PC-9 (cell line): ENCODE results near the gene GPR160. TPM values are rescaled to one million over a fixed set of nuclear protein-coding genes. Genes with fewer than 3 reads are reported as not detected.

Experiments used
- BruUV-seq: library from RNA; stranded (reverse); fragments of 400-500 nt; replicated peaks from 2 replicates; lab custom pipeline; 2021; lab: Mats Ljungman, UMichigan
- CTCF ChIA-PET: fragments of 300-600 bp; sonication (Branson Sonifier 250); formaldehyde crosslinking; loops from one replicate; lab custom pipeline; 2022; ENCODE audit warnings: antibody characterized with exemption; lab: Charles Lee
- POLR2A ChIA-PET: fragments of 300-600 bp; sonication (Branson Sonifier 250); formaldehyde crosslinking; loops from one replicate; lab custom pipeline; 2022; ENCODE audit warnings: antibody characterized with exemption; ENCODE audit not compliant: unreplicated experiment; lab: Charles Lee
- DNase-seq, 2 experiments: peaks; one replicate each; pipeline versions ENCODE4 v3.0.0 to v3.0.0-alpha.2; 2015 to 2022; ENCODE audit warnings: mixed read lengths in 1 of 2
- H2AFZ ChIP-seq: fragments of 200-600 bp; sonication (generic); 2 replicates; pipeline ENCODE4 v1.8.1; 2017; ENCODE audit warnings: antibody characterized with exemption
- H3F3A ChIP-seq: fragments of 200-600 bp; sonication (generic); 2 replicates; pipeline ENCODE4 v1.8.1; 2017; ENCODE audit warnings: antibody characterized with exemption, mild to moderate bottlenecking, low read depth; ENCODE audit not compliant: insufficient read depth
- H3K27ac ChIP-seq: fragments of 200-600 bp; sonication (generic); 2 replicates; pipeline ENCODE4 v1.6.1; 2016; ENCODE audit warnings: mixed run types
- H3K27me3 ChIP-seq: fragments of 200-600 bp; sonication (generic); 2 replicates; pipeline ENCODE4 v1.6.1; 2016; ENCODE audit warnings: low read depth, mixed run types; ENCODE audit not compliant: insufficient read depth
- H3K36me3 ChIP-seq: fragments of 200-600 bp; sonication (generic); 2 replicates; pipeline ENCODE4 v1.6.1; 2016; ENCODE audit warnings: low read depth, mixed run types
- H3K4me1 ChIP-seq: fragments of 200-600 bp; sonication (generic); replicated peaks from 2 replicates; pipeline ENCODE4 v1.6.1; 2016; ENCODE audit warnings: mixed run types; ENCODE audit not compliant: insufficient read depth
- H3K4me2 ChIP-seq: fragments of 200-600 bp; sonication (generic); 2 replicates; pipeline ENCODE4 v1.6.1; 2017; ENCODE audit warnings: mixed run types
- H3K4me3 ChIP-seq: fragments of 200-600 bp; sonication (generic); 2 replicates; pipeline ENCODE4 v1.6.1; 2016; ENCODE audit warnings: mixed run types
- H3K79me2 ChIP-seq: fragments of 200-600 bp; sonication (generic); 2 replicates; pipeline ENCODE4 v1.6.1; 2017; ENCODE audit warnings: low read depth, mixed run types
- H3K9me2 ChIP-seq: fragments of 200-600 bp; sonication (generic); 2 replicates; pipeline ENCODE4 v1.8.1; 2017; ENCODE audit warnings: mild to moderate bottlenecking; ENCODE audit not compliant: insufficient read depth
- H3K9me3 ChIP-seq: fragments of 200-600 bp; sonication (generic); 2 replicates; pipeline ENCODE4 v1.8.1; 2016; ENCODE audit warnings: low read depth; ENCODE audit not compliant: insufficient read depth
- H4K20me1 ChIP-seq: fragments of 200-600 bp; sonication (generic); 2 replicates; pipeline ENCODE4 v1.8.1; 2017; ENCODE audit not compliant: insufficient read depth
- CTCF ChIP-seq: fragments of 200-600 bp; sonication (generic); conservative IDR thresholded peaks from 2 replicates; pipeline ENCODE4 v1.6.1; 2017; ENCODE audit warnings: mixed run types, antibody characterized with exemption, mild to moderate bottlenecking, moderate library complexity
- EZH2 ChIP-seq: fragments of 200-600 bp; sonication (generic); IDR thresholded peaks from 2 replicates; pipeline ENCODE4 v1.8.0; 2017; ENCODE audit warnings: antibody characterized with exemption, low read depth
- intact Hi-C: fragments of 100-400 bp; cut with micrococcal nuclease; formaldehyde crosslinking; loops from one replicate; pipeline ENCODE4 v1.10.0; 2022; ENCODE audit not compliant: unreplicated experiment
- total RNA-seq: library from RNA; stranded (reverse); gene quantifications from 2 replicates; pipeline ENCODE4 v1.2.3, GENCODE V29; 2021

The GPR160 gene
- total RNA-seq, 1 experiment from 2014 or later: 12.6 TPM

DNA sequence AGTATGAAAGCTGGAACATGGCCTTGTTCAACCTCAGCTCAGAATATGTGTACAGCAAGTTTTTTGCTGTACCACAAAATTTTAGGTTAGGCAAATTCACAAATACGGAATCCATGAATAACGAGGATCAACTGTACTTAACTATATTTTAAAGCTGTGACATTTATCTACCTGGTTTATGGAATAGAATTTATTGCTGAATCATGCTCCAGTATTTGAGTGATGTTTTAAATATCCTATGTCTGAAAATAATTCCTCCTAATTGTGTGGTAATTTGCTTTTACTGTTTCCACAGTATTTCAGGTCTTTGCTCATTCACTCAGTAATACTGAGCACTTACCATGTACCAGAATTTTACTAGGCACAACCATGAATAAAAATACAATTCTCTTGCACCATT is 41.7 kb upstream of the GPR160 start:
- no peak for DNase-seq
- Histone ChIP-seq H3K36me3 (peaks cover 40% of the 10 kb centered on the region), H3K4me1 (0 out of 2 replicates have a peak, but pooled peaks cover 4% of the 10 kb centered on the region), H3K4me3 (no peak overlapping the region), H2AFZ (no peak overlapping the region), H3K27me3 (no peaks in the 10 kb centered on the region), H4K20me1 (no peaks in the 10 kb centered on the region), H3K9me2 (no peaks in the 10 kb centered on the region), H3K79me2 (no peaks in the 10 kb centered on the region), H3K9me3 (no peaks in the 10 kb centered on the region), H3K4me2 (no peak overlapping the region), H3K27ac (0 out of 2 replicates have a peak overlapping the region, but pooled peaks have one; percentile 3), H3F3A (peaks cover 6% of the 10 kb centered on the region)
- no peak for TF ChIP-seq CTCF
- no peak for TF ChIP-seq EZH2
- ChIA-PET CTCF (no interaction called here), POLR2A (interaction anchor here (0.6 kb wide), 1 partner anchor 227 kb away, joined by 3 read pairs; the partner anchor contains the start of gene ACTRT3)
- intact Hi-C loops: loop anchor here (5.0 kb wide), 1 partner anchor 96 kb away; no protein-coding TSS in a partner anchor
- no TSS peak for BruUV-seq

DNA sequence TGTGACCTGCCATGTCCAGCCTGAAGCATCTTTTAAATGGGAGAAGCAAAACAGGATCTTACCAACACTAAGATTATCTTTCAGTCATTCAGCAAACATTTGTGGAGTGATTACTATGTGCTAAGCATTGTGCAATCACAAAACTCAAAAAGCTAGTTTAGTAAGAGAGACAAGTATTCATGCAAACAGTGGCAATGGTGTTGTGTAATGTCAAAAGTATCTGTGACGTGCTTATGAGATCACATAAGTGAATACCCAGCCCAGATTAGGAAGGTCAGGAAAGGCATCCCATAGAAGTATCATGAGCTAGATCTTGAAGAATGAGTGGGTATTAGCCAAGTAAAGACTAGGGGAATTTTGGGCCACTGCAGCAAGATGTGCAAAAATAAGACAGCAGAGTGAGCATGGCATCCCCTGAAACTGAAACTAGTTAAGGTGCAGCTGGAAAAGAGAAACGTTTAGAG is 39.1 kb upstream of the GPR160 start:
- POLR2A ChIA-PET: no interaction called here
- intact Hi-C loops: loop anchor here (5.0 kb wide), 1 partner anchor 94 kb away; no protein-coding TSS in a partner anchor

GRCh38 chr3:169999433-169999832 is 38.4 kb upstream of the GPR160 start:
- H2AFZ ChIP-seq: no peak overlapping the region
- H3K4me1 ChIP-seq: 0 out of 2 replicates have a peak, but pooled peaks cover 4% of the 10 kb centered on the region
- POLR2A ChIA-PET: no interaction called here
- no TSS peak for BruUV-seq
- H3K36me3 ChIP-seq: peaks cover 12% of the 10 kb centered on the region; the same call in 1 of the 2 replicates
- intact Hi-C loops: loop anchor here (5.0 kb wide), 1 partner anchor 93 kb away; no protein-coding TSS in a partner anchor
- H3K9me3 ChIP-seq: no peaks in the 10 kb centered on the region
- H4K20me1 ChIP-seq: no peaks in the 10 kb centered on the region
- H3K9me2 ChIP-seq: no peaks in the 10 kb centered on the region
- H3K4me2 ChIP-seq: no peak overlapping the region
- no peak for TF ChIP-seq EZH2
- no peak for TF ChIP-seq CTCF
- peaks cover 6% of the 10 kb centered on the region; the same call in 1 of the 2 replicates for H3F3A ChIP-seq
- CTCF ChIA-PET: no interaction called here
- no peak for DNase-seq
- H3K79me2 ChIP-seq: no peaks in the 10 kb centered on the region
- H3K27me3 ChIP-seq: no peaks in the 10 kb centered on the region
- no peak overlapping the region for H3K4me3 ChIP-seq
- H3K27ac ChIP-seq: peak overlapping the region; percentile 3; the same call in 1 of the 2 replicates

More for the DNA sequence above, 39.1 kb upstream of the GPR160 start:
- Histone ChIP-seq H3K27ac (peak overlapping the region; percentile 3; the same call in 1 of the 2 replicates), H3K79me2 (no peaks in the 10 kb centered on the region), H3F3A (peaks cover 6% of the 10 kb centered on the region; the same call in 1 of the 2 replicates), H3K9me3 (no peaks in the 10 kb centered on the region), H3K4me2 (no peak overlapping the region), H3K36me3 (peaks cover 19% of the 10 kb centered on the region; the same call in 1 of the 2 replicates), H2AFZ (no peak overlapping the region), H3K27me3 (no peaks in the 10 kb centered on the region), H3K9me2 (no peaks in the 10 kb centered on the region), H3K4me1 (0 out of 2 replicates have a peak, but pooled peaks cover 4% of the 10 kb centered on the region), H3K4me3 (no peak overlapping the region), H4K20me1 (no peaks in the 10 kb centered on the region)
- DNase-seq: peak in 1 of 2 experiments; percentile 80
- TF ChIP-seq EZH2 (no peak), CTCF (no peak)
- CTCF ChIA-PET: no interaction called here
- no TSS peak for BruUV-seq
